Breast epithelium (tissue), 4 donors: ENCODE data around the gene PKM. TPM values are rescaled to one million over a fixed set of nuclear protein-coding genes. Genes with fewer than 3 reads are reported as not detected.

Experiments
- DNase-seq, 2 donors: peaks; one replicate each; pipeline ENCODE4 v3.0.0-alpha.2; 2019; ENCODE audit warnings: low spot score in 2 of 2
- H3K27ac ChIP-seq, 2 donors: fragments of 200-600 bp; sonication (generic) in 1 of 2; one replicate each; pipeline ENCODE4 v1.5.1; 2016 to 2019; ENCODE audit warnings: mild to moderate bottlenecking in 1 of 2
- H3K27me3 ChIP-seq, 2 donors: fragments of 200-600 bp; sonication (generic) in 1 of 2; one replicate each; pipeline versions ENCODE4 v1.5.1 to v1.6.0; 2017 to 2019; ENCODE audit warnings: control low read depth in 1 of 2, mild to moderate bottlenecking in 1 of 2
- H3K36me3 ChIP-seq: fragments of 200-600 bp; one replicate; pipeline ENCODE4 v1.5.1; 2019
- H3K4me1 ChIP-seq, 2 donors: fragments of 200-600 bp; sonication (generic); one replicate each; pipeline ENCODE4 v1.5.1; 2016 to 2019; ENCODE audit warnings: control low read depth in 1 of 2
- H3K4me3 ChIP-seq, 3 donors: fragments of 200-600 bp; sonication (generic); 1 replicate in 2 of 3; 2 replicates in 1 of 3; pipeline ENCODE4 v1.5.1; 2016 to 2019; ENCODE audit warnings: mild to moderate bottlenecking in 3 of 3, moderate library complexity in 2 of 3
- H3K9me3 ChIP-seq, 2 donors: fragments of 200-600 bp; sonication (generic) in 1 of 2; one replicate each; pipeline ENCODE4 v1.5.1; 2016 to 2019; ENCODE audit warnings: control low read depth in 1 of 2
- POLR2A ChIP-seq: fragments of 450-650 bp; IDR thresholded peaks from one replicate; pipeline ENCODE4 v1.6.1; 2016; ENCODE audit warnings: antibody characterized with exemption, mild to moderate bottlenecking, moderate library complexity
- POLR2AphosphoS5 ChIP-seq, 3 donors: sonication (generic); formaldehyde crosslinking; IDR thresholded peaks; one replicate each; pipeline ENCODE4 v1.6.1; 2017; ENCODE audit warnings: antibody characterized with exemption in 3 of 3
- intact Hi-C: fragments of 100-400 bp; cut with DNase I; formaldehyde crosslinking; loops from one replicate; pipeline ENCODE4 v1.15.1; 2023; ENCODE audit warnings: low total_unique reads
- total RNA-seq, 3 donors: library from RNA; depleted of rRNA; stranded (reverse); fragments of >200 nt; gene quantifications; one replicate each; pipeline ENCODE4 v1.1.0, GENCODE V29; 2016
- TF ChIP-seq, protein P1 (sequence below), 3 donors: fragments of 450-650 bp; IDR thresholded peaks; one replicate each; pipeline ENCODE4 v1.5.1; 2016 to 2017; ENCODE audit warnings: antibody characterized with exemption in 3 of 3, mild to moderate bottlenecking in 3 of 3, moderate library complexity in 3 of 3

The PKM gene
- total RNA-seq, 3 donors from 2014 or later: 212 to 476 (median 367) TPM

DNA sequence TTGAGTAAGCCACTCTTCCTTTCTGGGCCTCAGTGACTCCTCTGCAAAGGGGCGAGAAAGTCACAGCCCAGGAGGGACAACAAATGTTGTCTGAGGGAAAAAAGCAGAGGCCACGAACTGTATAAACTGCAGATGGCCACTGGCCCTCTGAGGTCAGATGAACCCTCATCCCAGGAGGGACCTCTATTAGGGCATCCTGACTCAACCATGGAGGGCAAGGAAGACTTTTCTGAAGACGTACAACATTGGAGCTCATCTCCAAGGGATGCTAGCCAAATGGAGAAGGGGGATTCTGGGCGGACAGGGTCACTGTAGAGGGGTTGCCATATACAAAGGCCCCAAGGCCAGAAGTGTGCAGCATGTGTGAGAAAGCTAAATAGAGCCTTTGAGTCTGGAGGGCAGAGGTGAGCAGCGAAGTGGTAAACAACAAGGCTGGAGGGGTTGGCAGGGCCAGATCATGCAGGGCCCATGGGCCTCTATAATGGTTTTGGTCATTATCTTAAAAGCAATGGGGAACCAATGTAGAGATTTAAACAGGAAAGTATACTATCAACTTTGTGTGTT is 50.1 kb downstream of the PKM start:
- peak overlapping the region; percentile 91 to 96 for H3K27ac ChIP-seq
- no peaks in the 10 kb centered on the region for H3K36me3 ChIP-seq
- DNase-seq: peak in 1 of 2 donors; percentile 17
- H3K9me3 ChIP-seq: no peaks in the 10 kb centered on the region
- intact Hi-C loops: no loop called here
- TF ChIP-seq POLR2AphosphoS5 (IDR thresholded peaks at IDR 0.05): no peak
- TF ChIP-seq, protein P1, sequence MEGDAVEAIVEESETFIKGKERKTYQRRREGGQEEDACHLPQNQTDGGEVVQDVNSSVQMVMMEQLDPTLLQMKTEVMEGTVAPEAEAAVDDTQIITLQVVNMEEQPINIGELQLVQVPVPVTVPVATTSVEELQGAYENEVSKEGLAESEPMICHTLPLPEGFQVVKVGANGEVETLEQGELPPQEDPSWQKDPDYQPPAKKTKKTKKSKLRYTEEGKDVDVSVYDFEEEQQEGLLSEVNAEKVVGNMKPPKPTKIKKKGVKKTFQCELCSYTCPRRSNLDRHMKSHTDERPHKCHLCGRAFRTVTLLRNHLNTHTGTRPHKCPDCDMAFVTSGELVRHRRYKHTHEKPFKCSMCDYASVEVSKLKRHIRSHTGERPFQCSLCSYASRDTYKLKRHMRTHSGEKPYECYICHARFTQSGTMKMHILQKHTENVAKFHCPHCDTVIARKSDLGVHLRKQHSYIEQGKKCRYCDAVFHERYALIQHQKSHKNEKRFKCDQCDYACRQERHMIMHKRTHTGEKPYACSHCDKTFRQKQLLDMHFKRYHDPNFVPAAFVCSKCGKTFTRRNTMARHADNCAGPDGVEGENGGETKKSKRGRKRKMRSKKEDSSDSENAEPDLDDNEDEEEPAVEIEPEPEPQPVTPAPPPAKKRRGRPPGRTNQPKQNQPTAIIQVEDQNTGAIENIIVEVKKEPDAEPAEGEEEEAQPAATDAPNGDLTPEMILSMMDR (IDR thresholded peaks at IDR 0.05): no peak
- TF ChIP-seq POLR2A: no peak
- peaks cover 3 to 35% of the 10 kb centered on the region in 2 donors for H3K4me1 ChIP-seq
- H3K27me3 ChIP-seq: no peaks in the 10 kb centered on the region
- peak overlapping the region in 1 of 3 donors; percentile 44 for H3K4me3 ChIP-seq

GRCh38 chr15:72179950-72180581 is 50.9 kb downstream of the PKM start:
- no peaks in the 10 kb centered on the region for H3K27me3 ChIP-seq
- peak in 1 of 2 donors; percentile 84 for DNase-seq
- peaks cover 3 to 39% of the 10 kb centered on the region in 2 donors for H3K4me1 ChIP-seq
- peak overlapping the region in 1 of 3 donors; percentile 44 for H3K4me3 ChIP-seq
- intact Hi-C loops: no loop called here
- peak overlapping the region; percentile 91 to 96 for H3K27ac ChIP-seq
- H3K9me3 ChIP-seq: no peaks in the 10 kb centered on the region
- no peaks in the 10 kb centered on the region for H3K36me3 ChIP-seq
- TF ChIP-seq POLR2A (no peak), POLR2AphosphoS5 (IDR thresholded peaks at IDR 0.05) (peak in 1 of 3 donors; percentile 36)
- TF ChIP-seq, protein P1 (IDR thresholded peaks at IDR 0.05): no peak

DNA sequence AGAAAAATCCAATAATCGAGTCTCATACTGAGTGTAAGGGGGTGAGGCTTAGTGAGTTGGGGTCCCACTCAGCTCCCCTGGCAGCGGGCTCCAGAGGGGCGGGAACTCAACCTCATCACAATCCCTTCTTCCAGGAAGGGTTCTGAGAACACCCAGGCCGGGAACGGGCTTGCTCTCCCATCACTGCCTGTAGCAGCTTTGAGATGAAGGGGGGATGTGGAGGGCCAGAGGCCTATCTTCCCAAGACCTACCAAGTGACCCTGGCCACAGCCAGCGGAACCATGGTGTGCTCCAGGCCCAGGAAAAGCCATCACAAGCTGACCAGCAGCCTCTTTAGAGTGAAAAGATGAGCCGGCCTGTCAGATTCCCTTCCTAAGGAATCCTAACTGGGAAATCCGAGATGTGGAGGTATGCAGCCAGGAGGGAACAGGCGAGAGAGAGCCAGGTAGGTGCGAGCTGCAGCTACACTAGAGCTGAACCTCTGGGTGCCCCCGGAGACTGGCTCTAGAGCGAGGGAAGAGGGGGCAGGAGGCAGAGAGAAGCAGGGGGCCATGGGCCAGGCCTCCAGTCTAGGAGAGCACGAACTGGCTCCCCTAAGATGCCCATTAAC is 51.9 kb downstream of the PKM start:
- peak in 1 of 2 donors; percentile 16 for DNase-seq
- intact Hi-C loops: no loop called here
- no peaks in the 10 kb centered on the region for H3K36me3 ChIP-seq
- peaks cover 3 to 39% of the 10 kb centered on the region in 2 donors for H3K4me1 ChIP-seq
- no peaks in the 10 kb centered on the region for H3K27me3 ChIP-seq
- no peak overlapping the region for H3K4me3 ChIP-seq
- no peak for TF ChIP-seq POLR2A
- TF ChIP-seq, protein P1 (IDR thresholded peaks at IDR 0.05): no peak
- no peak for TF ChIP-seq POLR2AphosphoS5 (IDR thresholded peaks at IDR 0.05)
- no peaks in the 10 kb centered on the region for H3K9me3 ChIP-seq
- peak overlapping the region; percentile 91 to 96 for H3K27ac ChIP-seq

DNA sequence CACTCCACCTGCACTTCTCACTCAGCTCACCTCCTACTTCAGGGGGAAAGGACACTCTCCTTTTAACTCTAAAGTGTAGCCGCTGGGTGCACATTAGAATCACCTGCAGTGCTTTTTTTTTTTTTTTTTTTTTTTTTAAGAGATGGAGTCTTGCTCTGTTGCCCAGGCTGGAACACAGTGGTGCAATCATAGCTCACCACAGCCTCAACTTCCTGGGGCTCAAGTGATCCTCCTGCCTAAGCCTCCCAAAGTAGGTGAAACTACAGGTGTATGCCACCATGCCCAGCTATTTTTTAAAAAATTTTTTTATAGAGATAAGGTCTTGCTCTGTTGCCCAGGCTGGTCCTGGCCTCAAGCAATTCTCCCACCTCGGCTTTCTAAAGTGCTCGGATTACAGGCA is 54.2 kb downstream of the PKM start:
- Histone ChIP-seq H3K9me3 (no peaks in the 10 kb centered on the region), H3K4me1 (peaks cover 3 to 37% of the 10 kb centered on the region in 2 donors), H3K27me3 (no peaks in the 10 kb centered on the region), H3K36me3 (no peaks in the 10 kb centered on the region), H3K27ac (peak overlapping the region; percentile 83 to 85), H3K4me3 (no peak overlapping the region)
- intact Hi-C loops: no loop called here
- DNase-seq: no peak
- TF ChIP-seq, protein P1 (IDR thresholded peaks at IDR 0.05): no peak

DNA sequence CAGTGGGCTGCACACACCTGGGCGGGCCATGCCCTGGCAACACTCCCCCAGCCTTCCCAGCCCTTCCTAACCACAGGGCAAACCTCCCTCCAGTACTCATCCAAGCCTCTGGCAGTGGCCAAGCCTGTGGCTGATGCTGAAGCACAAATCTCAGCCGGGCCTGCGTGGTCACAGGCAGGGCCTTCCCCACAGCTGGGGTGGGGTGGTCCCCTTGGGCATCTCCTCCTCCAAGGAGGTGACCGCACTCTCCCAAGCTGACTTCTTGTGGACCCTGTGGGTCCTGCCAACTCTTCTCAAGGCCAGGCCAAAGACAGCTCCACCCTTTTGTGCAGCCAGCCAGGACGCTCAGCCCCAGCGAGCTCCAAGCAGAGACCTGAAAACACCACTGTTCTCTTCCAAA is 54.8 kb downstream of the PKM start:
- Histone ChIP-seq H3K4me1 (peaks cover 3 to 35% of the 10 kb centered on the region in 2 donors), H3K27ac (peak overlapping the region; percentile 83 to 85), H3K4me3 (peak overlapping the region in 1 of 3 donors; percentile 15), H3K36me3 (no peaks in the 10 kb centered on the region), H3K27me3 (no peaks in the 10 kb centered on the region), H3K9me3 (no peaks in the 10 kb centered on the region)
- intact Hi-C loops: no loop called here
- DNase-seq: peak in 1 of 2 donors; percentile 56
- TF ChIP-seq POLR2AphosphoS5 (IDR thresholded peaks at IDR 0.05): no peak
- TF ChIP-seq, protein P1 (IDR thresholded peaks at IDR 0.05): no peak
- TF ChIP-seq POLR2A: no peak
